Eye (tissue), 1 donor: ENCODE results near the gene NPM1.
"Not testable (repeated sequence)": the region's sequence is repeated elsewhere in the genome, so short reads cannot be mapped to it uniquely, and the experiment has no call there.

Experiments used
- DNase-seq: peaks from one replicate; pipeline ENCODE4 v3.0.0-alpha.2; 2015

The NPM1 gene

GRCh38 chr5:171386861-171387344 is 746 bp upstream of the NPM1 start:
- no peak for DNase-seq

DNA sequence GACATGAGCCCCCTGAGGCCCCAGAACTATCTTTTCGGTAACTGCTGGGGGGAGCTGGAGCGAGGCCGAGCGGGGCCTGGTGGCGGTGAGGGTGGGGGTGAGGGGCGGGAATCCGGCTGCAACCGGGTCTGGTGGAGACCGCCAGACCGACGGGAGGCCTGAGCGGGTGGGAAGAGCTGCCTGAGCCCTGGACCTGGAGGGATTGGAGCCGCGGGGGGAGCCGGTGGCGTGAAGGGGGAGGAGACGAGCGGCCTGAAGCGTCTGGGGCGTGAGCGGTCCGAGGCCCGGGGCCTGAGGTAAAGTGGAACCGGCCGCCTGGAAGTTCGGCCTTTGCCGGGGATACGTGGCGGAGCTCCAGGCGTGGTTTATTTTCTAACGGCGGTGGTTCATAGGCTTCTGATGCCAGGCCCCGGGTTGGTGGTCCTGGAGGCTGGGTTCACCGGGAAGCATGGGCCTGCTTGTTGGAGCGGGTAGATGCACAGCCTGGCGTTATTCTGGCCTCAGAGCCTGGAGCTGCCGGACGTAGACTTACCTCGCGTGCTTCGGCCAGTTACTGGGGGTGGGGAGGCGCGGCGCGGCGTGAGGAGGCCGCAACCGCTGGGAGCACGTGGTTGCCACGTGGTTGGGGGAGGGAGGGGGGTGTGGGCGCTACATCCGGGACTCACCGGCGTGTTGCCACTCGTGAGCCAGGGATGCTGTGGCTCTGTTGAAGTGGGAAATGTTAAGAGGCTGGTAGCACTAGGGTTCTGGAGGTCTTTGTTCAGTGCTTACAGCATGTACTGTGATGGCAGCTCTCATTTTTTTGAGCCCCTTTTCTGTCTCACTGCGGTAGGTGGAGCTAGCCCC is 544 bp downstream of the NPM1 start:
- peak; percentile 93 for DNase-seq

DNA sequence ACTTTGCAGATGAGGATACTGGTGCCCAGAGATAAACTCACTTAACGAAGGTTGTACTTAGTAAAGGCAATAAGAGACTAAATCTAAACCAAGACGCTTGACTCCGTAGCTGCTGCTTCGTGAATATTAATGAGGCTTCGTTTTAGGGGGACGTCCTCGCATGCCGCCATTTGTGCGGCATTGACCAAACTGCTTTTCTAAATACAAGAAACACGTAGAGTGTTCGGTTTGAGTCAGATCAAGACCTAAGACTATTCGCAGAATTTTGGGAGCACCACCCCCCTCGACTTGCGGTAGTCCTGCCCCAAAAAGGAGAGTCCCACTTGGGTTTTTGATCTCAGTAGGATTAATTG is 1.1 kb downstream of the NPM1 start:
- DNase-seq = no peak

DNA sequence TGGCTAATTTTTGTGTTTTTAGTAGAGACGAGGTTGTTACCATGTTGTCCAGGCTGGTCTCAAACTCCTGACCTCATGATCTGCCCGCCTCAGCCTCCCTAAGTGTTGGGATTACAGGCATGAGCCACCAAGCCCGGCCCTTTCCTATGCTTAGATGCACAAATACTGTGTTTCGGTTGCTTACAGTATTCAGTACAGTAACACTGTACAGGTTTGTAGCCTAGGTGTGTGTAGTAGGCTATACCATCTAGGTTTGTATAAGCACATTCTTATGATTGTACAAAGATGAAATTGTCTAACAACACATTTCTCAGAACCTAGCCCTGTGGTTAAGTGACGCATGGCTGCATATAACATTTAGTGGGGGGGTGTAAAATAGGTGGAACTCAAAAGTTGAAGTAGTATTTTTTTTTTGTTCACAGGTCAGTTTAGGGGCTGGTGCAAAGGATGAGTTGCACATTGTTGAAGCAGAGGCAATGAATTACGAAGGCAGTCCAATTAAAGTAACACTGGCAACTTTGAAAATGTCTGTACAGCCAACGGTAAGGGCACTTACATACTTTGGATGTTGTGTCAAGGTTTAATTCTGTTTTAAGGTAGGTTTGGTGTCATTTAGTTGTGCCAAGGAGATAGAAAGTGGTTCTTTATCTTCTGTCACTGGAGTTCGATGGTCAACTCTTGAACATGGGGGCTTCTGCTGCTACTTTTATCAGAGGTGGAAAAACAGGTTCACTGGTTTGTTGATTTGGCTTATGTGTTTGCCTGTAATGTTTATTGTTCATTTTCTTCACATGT is 3.4 kb downstream of the NPM1 start:
- no peak for DNase-seq

GRCh38 chr5:171391996-171392577 is 4.4 kb downstream of the NPM1 start:
- no peak for DNase-seq

GRCh38 chr5:171392585-171393159 is 5.0 kb downstream of the NPM1 start:
- DNase-seq = no peak

DNA sequence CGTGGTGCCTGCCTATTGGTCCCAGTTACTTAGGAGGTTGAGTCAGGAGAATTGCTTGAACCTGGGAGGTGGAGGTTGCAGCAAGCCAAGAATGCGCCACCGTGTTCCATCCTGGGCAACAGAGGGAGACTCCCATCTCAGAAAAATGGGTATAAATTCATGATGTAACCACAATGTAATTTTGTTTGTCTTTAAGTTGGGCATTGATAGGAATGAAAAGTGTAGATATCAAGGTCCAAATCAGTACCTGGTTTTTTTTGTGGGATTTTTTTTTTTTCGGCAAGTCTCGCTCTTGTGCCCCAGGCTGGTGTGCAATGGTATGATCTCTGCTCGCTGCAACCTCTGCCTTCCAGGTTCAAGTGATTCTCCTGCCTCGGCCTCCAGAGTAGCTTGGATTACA is 7.4 kb downstream of the NPM1 start:
- DNase-seq = no peak

GRCh38 chr5:171396583-171396982 is 8.9 kb downstream of the NPM1 start:
- DNase-seq = not testable (repeated sequence)

GRCh38 chr5:171397190-171397589 is 9.5 kb downstream of the NPM1 start:
- no peak for DNase-seq

DNA sequence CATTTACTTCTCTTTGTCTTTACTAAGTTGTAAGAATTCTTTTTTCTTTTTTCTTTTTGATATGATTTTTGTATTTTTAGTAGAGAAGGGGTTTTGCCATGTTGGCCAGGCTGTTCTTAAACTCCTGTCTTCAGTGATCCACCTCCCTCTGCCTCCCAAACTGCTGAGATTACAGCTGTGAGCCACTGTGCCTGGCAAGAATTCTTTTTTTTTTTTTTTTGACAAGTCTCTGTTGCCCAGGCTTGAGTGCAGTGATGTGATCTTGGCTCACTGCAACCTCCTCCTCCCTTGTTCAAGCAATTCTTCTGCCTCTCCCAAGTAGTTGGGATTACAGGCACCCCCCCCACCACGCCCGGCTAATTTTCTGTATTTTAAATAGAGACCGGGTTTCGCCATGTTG is 9.9 kb downstream of the NPM1 start:
- no peak for DNase-seq

- DNase-seq = not testable (repeated sequence)
Observed at GRCh38 chr5:171398660-171399059, 11.0 kb downstream of the NPM1 start.

DNA sequence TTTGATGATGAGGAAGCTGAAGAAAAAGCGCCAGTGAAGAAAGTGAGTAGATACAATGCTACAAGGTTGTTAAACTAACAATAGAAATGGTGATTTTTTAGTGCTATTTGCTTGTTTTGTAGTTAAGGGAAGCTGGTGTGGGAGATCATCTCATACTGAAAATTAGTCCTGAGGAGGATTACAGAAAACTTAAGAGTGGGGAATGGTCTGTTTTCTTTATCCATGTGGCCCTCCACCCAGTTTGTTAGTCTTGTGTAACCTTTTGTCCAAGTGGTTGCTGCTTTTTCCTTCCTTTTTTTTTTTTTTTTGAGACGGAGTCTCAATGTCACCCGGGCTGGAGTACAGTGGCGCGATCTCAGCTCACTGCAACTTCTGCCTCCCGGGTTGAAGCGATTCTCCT is 12.5 kb downstream of the NPM1 start:
- no peak for DNase-seq

GRCh38 chr5:171401167-171401947 is 13.7 kb downstream of the NPM1 start:
- DNase-seq = no peak

DNA sequence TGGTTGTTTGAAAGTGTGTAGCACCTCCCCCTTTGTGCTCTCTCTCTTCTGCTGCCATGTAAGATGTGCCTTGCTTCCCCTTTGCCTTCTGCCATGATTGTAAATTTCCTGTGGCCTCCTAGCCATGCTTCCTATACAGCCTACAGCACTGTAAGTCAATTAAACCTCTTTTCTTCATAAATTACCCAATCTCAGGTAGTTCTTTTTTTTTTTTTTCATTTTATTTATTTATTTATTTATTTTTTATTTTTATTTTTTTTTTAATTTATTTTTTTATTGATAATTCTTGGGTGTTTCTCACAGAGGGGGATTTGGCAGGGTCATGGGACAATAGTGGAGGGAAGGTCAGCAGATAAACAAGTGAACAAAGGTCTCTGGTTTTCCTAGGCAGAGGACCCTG is 15.1 kb downstream of the NPM1 start:
- DNase-seq = not testable (repeated sequence)

GRCh38 chr5:171405615-171406014 is 18.0 kb downstream of the NPM1 start:
- DNase-seq = peak; percentile 18

DNA sequence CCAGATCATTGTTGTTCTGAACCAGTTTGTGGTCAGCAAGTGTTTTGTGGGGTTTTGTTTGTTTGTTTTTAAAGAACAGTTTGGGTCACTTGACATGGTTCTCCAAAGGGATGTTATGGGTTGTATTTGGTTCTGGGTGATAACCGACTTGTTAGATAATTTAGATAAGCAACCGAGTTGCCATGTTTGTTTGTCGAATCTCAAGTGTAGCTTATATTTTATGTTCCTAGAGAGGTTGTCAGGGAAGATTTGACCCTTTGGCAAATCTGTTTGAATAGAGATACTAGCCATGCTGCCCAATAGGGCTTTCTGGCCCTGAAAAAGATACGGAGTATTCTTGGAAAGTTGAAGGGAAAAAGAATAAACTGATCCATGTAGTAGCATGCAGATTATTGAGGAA is 19.6 kb downstream of the NPM1 start:
- DNase-seq = no peak

DNA sequence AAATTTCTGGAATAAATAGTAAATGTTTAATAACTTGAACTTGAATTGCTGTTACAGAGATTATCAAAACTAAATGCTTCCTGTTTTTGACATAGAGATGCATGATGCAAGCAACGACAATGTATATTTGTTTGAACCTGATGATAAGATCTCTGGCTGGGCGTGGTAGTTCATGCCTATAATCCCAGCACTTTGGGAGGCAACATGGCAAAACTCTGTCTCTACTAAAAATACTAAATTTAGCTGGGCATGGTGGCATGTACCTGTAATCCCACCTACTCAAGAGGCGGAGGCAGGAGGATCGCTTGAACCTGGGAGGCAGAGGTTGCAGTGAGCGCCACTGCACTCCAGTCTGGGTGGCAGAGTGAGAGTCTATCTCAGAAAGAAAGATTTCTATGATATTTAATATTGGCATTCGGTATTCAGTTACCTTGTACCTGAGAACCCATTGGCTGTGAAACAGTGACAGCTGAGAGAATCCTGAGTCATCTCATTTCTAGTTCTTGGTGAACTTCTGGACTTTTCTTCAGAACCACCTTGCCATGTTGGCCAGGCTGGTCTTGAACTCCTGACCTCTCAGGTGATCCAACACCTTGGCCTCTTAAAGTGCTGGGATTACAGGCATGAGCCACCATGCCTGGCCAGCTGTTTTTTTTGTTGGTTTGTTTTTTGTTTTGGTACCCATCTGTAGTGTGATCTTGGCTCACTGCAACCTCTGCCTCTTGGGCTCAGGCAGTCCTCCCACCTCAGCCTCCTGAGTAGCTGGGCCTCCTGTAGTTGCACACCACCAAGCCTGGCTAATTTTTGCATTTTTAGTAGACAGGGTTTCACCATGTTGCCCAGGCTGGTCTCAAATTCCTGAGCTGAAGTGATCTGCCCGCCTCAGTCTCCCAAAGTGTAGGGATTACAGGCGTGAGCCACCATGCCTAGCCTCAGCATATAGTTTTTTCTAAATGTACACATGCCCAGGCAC is 21.8 kb downstream of the NPM1 start:
- DNase-seq = no peak

- no peak for DNase-seq
Observed at GRCh38 chr5:171410181-171410580, 22.5 kb downstream of the NPM1 start.

GRCh38 chr5:171412186-171412585 is 24.5 kb downstream of the NPM1 start:
- DNase-seq = no peak

GRCh38 chr5:171413153-171413910 is 25.7 kb downstream of the NPM1 start:
- DNase-seq = no peak
